COLO668 (cell line): ENCODE measurements around the gene UBE2J1.

Source experiments
- DNase-seq: peaks from one replicate; lab custom pipeline; 2025; ENCODE audit not compliant: unreplicated experiment; lab: John Stamatoyannopoulos, UW

UBE2J1 gene

DNA sequence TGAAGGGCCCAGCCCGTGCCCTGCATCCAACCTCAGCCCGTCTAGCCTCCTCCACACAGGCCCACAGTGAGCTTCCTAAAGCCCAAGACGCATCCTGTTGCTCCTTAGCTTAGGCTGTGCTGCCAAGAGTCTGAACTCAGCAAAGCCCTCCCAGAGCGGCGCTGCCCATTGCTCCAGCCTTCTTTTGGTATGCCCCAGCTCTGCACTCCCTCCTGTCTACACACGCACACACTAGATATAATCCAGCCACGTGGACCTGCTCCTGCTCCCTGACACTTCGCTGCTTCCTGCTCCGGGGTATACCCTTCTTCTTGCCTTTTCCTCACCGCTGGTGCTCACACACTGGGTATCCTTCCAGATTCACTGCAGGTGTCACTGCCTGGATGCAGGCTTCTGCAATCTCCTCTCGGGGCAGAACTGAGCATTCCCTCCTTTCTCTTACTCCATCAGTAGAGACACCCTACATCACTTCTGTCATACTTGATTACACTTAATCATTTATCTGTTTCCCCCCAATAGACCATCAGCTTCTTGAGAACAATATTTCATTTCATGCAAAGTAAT lies 61.2 kb downstream of the UBE2J1 start:
- DNase-seq: no peak

DNA sequence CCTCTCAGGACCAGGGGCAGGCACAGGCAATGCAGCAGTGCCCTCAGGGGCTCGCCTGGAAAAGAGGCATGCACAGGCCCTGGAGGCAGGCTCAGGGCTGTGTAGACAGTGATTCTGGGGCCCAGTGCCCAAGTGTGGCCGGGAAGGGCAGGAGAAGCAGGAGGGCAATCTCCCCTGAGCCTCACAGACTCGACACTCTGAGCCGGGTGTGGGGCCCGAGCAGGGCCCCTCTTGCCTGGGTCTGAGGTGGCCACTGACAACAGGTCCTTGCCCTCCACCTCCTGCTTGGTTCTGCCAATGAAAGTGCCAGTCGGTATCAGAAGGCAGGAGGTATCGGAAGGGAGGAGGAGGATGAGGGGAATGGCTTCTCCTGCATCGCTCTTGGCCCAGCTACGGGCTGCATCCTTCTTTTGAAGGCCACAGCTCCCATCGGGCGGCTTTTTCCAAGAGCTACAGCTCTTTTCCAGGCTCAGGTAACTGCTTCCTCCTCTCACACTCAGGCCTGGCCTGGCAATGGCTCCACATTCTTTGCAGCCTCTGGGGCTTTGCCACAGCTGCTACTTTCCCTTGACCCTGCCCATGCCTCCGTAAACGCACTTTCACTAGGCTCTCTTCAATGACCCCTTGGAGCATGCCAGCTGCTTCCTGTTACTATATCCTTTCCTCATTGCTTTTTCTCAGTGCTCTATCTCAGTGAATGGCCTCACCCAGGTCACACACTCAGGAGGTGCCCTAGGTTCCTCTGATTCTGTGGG lies 61.9 kb downstream of the UBE2J1 start:
- peak; percentile 4 for DNase-seq

DNA sequence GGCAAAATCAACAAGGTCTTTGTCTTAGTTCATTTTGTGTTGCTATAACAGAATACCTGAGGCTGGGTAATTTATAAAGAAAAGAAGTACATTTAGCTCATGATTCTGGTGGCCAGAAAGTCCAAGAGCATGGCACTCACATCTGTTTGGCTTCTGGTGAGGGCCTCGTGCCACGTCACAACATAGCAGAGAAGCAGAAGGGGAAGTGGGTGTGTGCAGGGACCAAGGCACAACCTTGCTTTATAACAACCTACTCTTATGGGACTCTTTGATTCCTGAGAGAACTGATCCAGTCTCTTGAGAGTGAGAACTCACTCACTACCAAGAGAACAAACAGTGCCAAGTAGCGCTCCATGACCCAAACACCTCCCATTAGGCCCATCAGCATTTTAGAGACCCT lies 62.8 kb downstream of the UBE2J1 start:
- no peak for DNase-seq

DNA sequence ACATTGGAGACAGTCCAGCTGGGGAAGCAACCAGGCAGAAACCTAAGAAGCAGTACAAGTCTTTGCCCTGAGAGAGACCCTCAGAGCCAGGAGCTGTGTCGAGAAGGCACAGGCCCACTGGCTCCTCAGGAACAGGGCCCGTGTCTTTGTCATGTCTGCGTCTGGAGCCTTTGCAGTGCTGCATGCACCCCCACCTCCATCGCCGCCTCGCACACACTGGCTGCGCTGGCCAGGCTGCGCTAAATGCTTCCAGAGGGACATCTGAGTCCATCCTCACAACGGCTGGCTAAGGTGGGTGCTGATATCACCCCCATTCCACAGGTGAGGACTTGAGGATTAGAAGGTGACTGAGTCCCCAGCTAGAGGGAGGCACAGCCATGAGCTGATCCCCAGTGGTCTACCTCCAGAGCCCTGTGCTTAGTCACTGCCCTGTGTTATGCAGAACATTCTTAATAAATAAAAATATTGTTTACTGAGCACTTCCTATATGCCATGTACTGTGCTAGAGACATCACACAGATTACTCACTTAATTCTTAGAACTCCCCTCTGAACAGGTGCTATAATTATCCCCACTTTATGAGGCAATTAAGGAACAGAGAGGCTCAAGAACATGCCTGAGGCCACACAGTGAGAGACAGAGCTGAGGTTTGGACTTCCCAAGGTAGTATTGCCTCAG lies 65.0 kb downstream of the UBE2J1 start:
- DNase-seq: no peak

DNA sequence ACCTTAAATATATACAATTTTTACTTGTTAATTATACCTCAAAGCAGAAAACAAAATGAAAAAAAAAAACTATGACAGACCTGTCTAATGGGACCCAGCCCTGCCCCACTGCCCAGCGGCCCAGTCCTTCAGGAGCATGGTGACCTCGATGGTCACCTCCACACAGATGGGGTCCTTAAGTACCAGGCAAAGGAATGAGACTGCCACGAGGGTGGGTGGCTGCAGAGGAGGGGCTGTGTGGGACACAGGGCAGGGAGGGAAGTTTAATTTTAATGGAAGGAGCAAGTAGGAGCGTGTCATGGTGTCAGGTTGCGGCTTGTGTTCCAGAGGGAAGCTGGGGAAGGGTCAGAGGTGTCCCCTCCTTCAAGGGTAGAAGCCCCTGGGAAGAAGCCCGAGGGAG lies 66.0 kb downstream of the UBE2J1 start:
- DNase-seq: no peak

DNA sequence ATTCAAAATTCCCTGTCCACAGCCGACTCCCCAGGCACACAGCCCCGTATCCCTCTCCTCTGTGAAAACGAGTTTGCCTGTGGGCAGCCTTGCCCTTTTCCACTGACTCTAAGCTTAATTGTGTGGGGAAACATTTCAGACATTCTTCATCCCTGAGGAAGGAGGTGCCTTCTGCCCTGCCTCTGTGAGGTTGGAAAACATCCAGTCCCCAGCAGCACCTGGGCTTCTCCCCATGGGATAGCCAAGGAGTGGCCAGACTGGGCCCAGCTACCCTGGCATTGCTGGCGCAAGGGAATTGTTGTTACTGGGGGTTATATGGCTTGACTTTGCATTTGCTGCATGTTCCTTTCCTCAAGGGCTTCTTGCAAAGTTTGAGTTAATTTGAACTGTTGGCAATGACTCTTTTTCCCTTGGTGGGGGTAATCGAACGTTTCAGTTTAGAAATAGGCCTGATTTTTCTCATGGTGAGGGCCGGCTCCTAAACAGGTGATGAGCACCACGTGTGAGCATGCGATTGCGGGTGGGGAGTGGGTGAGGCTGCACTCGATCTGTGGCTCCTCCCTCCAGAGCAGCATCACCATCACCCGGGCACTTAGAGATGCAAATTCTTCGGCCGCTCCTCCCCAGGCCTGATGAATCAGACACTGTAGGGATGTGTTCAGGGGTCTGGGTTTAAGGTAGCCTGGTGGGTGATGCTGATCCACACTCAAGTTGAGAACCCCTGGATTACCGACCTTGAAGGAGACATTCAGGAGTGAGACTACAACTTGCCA lies 67.4 kb downstream of the UBE2J1 start:
- no peak for DNase-seq

DNA sequence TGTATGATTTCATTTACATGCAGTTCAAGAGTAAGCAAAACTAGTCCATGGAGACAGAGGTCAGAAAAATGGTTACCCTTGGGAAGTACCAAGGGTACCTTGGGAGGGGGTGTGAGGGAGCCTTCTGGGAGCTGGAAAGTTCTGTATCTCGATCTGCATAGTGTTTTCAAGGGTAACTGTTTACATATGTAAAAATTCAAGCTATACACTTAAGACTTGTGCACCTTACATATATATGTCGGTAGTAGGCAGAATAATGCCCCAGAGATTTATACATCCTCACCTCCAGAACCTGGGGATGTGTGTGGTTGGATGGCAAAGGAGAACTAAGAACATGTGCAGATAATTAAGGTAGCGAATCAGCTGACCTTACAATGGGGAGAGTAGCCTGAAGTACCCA lies 68.4 kb downstream of the UBE2J1 start:
- DNase-seq: no peak

DNA sequence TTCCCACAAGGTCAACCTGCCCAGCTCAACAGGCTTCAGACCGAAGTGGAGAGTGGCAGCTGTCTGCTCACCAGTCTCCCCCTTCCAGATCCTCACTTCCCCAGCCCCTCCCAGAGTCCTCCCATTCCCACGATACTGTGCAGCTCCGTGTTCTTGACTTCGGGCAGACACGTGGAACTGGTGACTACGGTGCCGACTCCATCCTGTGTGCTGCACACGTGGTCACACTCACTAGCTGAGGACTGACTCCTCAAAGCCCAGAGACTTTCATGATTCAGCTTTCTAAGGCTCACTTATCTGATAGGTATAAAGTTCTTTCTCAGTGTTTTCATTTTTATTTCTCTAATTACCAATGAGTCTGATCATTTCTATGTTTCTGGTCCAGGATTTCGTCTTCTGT lies 69.8 kb downstream of the UBE2J1 start:
- no peak for DNase-seq

DNA sequence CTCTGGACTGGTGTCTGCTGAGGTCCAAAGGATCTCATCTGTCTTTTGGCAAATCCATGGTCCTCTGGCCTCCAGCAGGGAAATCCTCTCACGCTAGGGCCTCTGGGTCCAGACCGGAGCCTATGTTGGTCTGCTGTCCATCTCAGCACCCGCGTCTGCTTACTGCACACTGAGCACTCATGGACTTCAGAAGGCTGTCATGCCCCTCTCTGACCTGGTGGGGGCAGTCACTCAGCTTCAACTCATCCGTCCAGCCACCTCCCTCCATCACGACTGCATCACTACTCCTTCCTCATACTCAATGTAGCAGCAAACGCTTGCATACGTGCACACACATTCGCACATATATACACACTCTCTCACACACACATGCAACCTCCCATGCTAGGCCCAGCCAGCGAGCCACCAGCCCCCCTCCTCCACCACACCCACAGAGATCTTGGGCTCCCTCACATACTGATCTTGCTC lies 70.7 kb downstream of the UBE2J1 start:
- peak; percentile 17 for DNase-seq

DNA sequence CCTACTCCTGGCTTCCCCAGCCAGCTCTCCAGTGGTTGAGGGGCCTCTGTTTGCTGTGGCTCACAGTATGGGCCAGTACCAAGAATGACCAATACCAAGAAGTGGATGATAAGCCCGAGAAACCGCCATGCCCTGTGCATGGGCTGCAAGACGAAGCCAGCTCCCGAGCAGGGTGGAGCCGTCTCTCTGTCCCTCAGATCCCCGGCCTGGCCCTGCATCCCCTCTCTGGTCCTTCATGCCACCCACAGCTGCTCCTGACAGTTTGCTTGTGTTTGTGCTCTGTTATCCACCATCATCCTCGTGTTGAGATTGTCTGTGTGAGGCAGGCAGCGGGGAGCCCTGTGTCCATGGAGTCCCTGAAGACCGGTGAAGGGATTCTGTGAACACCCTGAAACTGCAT lies 73.6 kb downstream of the UBE2J1 start:
- DNase-seq: no peak
